PC-9 (cell line): ENCODE results near the gene PRM2. TPM values are rescaled to one million over a fixed set of nuclear protein-coding genes. Genes with fewer than 3 reads are reported as not detected.

ENCODE experiments used
- BruUV-seq: library from RNA; stranded (reverse); fragments of 400-500 nt; replicated peaks from 2 replicates; lab custom pipeline; 2021; lab: Mats Ljungman, UMichigan
- CTCF ChIA-PET: fragments of 300-600 bp; sonication (Branson Sonifier 250); formaldehyde crosslinking; loops from one replicate; lab custom pipeline; 2022; ENCODE audit warnings: antibody characterized with exemption; lab: Charles Lee
- POLR2A ChIA-PET: fragments of 300-600 bp; sonication (Branson Sonifier 250); formaldehyde crosslinking; loops from one replicate; lab custom pipeline; 2022; ENCODE audit warnings: antibody characterized with exemption; ENCODE audit not compliant: unreplicated experiment; lab: Charles Lee
- DNase-seq, 2 experiments: peaks; one replicate each; pipeline versions ENCODE4 v3.0.0 to v3.0.0-alpha.2; 2015 to 2022; ENCODE audit warnings: mixed read lengths in 1 of 2
- H2AFZ ChIP-seq: fragments of 200-600 bp; sonication (generic); 2 replicates; pipeline ENCODE4 v1.8.1; 2017; ENCODE audit warnings: antibody characterized with exemption
- H3F3A ChIP-seq: fragments of 200-600 bp; sonication (generic); 2 replicates; pipeline ENCODE4 v1.8.1; 2017; ENCODE audit warnings: antibody characterized with exemption, mild to moderate bottlenecking, low read depth; ENCODE audit not compliant: insufficient read depth
- H3K27ac ChIP-seq: fragments of 200-600 bp; sonication (generic); 2 replicates; pipeline ENCODE4 v1.6.1; 2016; ENCODE audit warnings: mixed run types
- H3K27me3 ChIP-seq: fragments of 200-600 bp; sonication (generic); 2 replicates; pipeline ENCODE4 v1.6.1; 2016; ENCODE audit warnings: low read depth, mixed run types; ENCODE audit not compliant: insufficient read depth
- H3K36me3 ChIP-seq: fragments of 200-600 bp; sonication (generic); 2 replicates; pipeline ENCODE4 v1.6.1; 2016; ENCODE audit warnings: low read depth, mixed run types
- H3K4me1 ChIP-seq: fragments of 200-600 bp; sonication (generic); replicated peaks from 2 replicates; pipeline ENCODE4 v1.6.1; 2016; ENCODE audit warnings: mixed run types; ENCODE audit not compliant: insufficient read depth
- H3K4me2 ChIP-seq: fragments of 200-600 bp; sonication (generic); 2 replicates; pipeline ENCODE4 v1.6.1; 2017; ENCODE audit warnings: mixed run types
- H3K4me3 ChIP-seq: fragments of 200-600 bp; sonication (generic); 2 replicates; pipeline ENCODE4 v1.6.1; 2016; ENCODE audit warnings: mixed run types
- H3K79me2 ChIP-seq: fragments of 200-600 bp; sonication (generic); 2 replicates; pipeline ENCODE4 v1.6.1; 2017; ENCODE audit warnings: low read depth, mixed run types
- H3K9me2 ChIP-seq: fragments of 200-600 bp; sonication (generic); 2 replicates; pipeline ENCODE4 v1.8.1; 2017; ENCODE audit warnings: mild to moderate bottlenecking; ENCODE audit not compliant: insufficient read depth
- H3K9me3 ChIP-seq: fragments of 200-600 bp; sonication (generic); 2 replicates; pipeline ENCODE4 v1.8.1; 2016; ENCODE audit warnings: low read depth; ENCODE audit not compliant: insufficient read depth
- H4K20me1 ChIP-seq: fragments of 200-600 bp; sonication (generic); 2 replicates; pipeline ENCODE4 v1.8.1; 2017; ENCODE audit not compliant: insufficient read depth
- CTCF ChIP-seq: fragments of 200-600 bp; sonication (generic); conservative IDR thresholded peaks from 2 replicates; pipeline ENCODE4 v1.6.1; 2017; ENCODE audit warnings: mixed run types, antibody characterized with exemption, mild to moderate bottlenecking, moderate library complexity
- EZH2 ChIP-seq: fragments of 200-600 bp; sonication (generic); IDR thresholded peaks from 2 replicates; pipeline ENCODE4 v1.8.0; 2017; ENCODE audit warnings: antibody characterized with exemption, low read depth
- intact Hi-C: fragments of 100-400 bp; cut with micrococcal nuclease; formaldehyde crosslinking; loops from one replicate; pipeline ENCODE4 v1.10.0; 2022; ENCODE audit not compliant: unreplicated experiment
- total RNA-seq: library from RNA; stranded (reverse); gene quantifications from 2 replicates; pipeline ENCODE4 v1.2.3, GENCODE V29; 2021

PRM2 gene
- total RNA-seq, 1 experiment from 2014 or later, result not detected

- Histone ChIP-seq H3K79me2 (no peaks in the 10 kb centered on the region), H2AFZ (no peak overlapping the region), H3K27me3 (no peaks in the 10 kb centered on the region), H4K20me1 (no peaks in the 10 kb centered on the region), H3K9me3 (no peaks in the 10 kb centered on the region), H3F3A (peaks cover 7% of the 10 kb centered on the region; the same call in 1 of the 2 replicates), H3K4me3 (no peak overlapping the region), H3K9me2 (no peaks in the 10 kb centered on the region), H3K4me1 (peaks cover 19% of the 10 kb centered on the region), H3K4me2 (no peak overlapping the region), H3K36me3 (no peaks in the 10 kb centered on the region), H3K27ac (no peak overlapping the region)
- ChIA-PET POLR2A (no interaction called here), CTCF (interaction anchor here (0.6 kb wide), 2 partner anchors 33 to 147 kb away, joined by 3 to 7 read pairs; no protein-coding TSS in a partner anchor)
- no TSS peak for BruUV-seq
- intact Hi-C loops, result no loop called here
- TF ChIP-seq CTCF (no peak), EZH2 (no peak)
- DNase-seq, result no peak
These were observed 25.6 kb upstream of the PRM2 start for GRCh38 chr16:11301645-11302501.

GRCh38 chr16:11300560-11300892 is 24.2 kb upstream of the PRM2 start:
- DNase-seq, result no peak

More at GRCh38 chr16:11300560-11300892, 24.2 kb upstream of the PRM2 start:
- ChIA-PET CTCF (no interaction called here), POLR2A (no interaction called here)
- Histone ChIP-seq H3K4me3 (no peak overlapping the region), H3K79me2 (no peaks in the 10 kb centered on the region), H4K20me1 (no peaks in the 10 kb centered on the region), H3K27ac (no peak overlapping the region), H2AFZ (no peak overlapping the region), H3K9me2 (no peaks in the 10 kb centered on the region), H3K4me2 (no peak overlapping the region), H3K4me1 (peaks cover 19% of the 10 kb centered on the region), H3F3A (peaks cover 10% of the 10 kb centered on the region; the same call in 1 of the 2 replicates), H3K36me3 (no peaks in the 10 kb centered on the region), H3K27me3 (no peaks in the 10 kb centered on the region), H3K9me3 (no peaks in the 10 kb centered on the region)
- intact Hi-C loops, result no loop called here
- no TSS peak for BruUV-seq
- no peak for TF ChIP-seq CTCF
